ENCODE measurements around the gene TMEM184A. TPM values are rescaled to one million over a fixed set of nuclear protein-coding genes. Genes with fewer than 3 reads are reported as not detected.

TMEM184A gene
- total RNA-seq, 1 donor from 2014 or later = 8.6 TPM

- Mint-ChIP-seq H3K27ac (no peak overlapping the region), H3K9me3 (ENCODE audit: low read depth) (no peaks in the 10 kb centered on the region), H3K4me3 (ENCODE audit: low read depth) (no peak overlapping the region), H3K27me3 (no peaks in the 10 kb centered on the region), H3K36me3 (ENCODE audit: insufficient read depth) (peaks cover 4% of the 10 kb centered on the region), H3K4me1 (ENCODE audit: low read depth) (peaks cover 11% of the 10 kb centered on the region)
- DNase-seq (ENCODE audit: low spot score, unreplicated experiment) = no peak
- no peak for TF ChIP-seq CTCF (IDR thresholded peaks at IDR 0.05; ENCODE audit: unreplicated experiment)
Observed at GRCh38 chr7:1563981-1564602, 8.1 kb upstream of the TMEM184A start.

GRCh38 chr7:1562597-1563051 is 6.6 kb upstream of the TMEM184A start:
- Mint-ChIP-seq H3K4me3 (ENCODE audit: low read depth) (no peak overlapping the region), H3K36me3 (ENCODE audit: insufficient read depth) (peaks cover 4% of the 10 kb centered on the region), H3K4me1 (ENCODE audit: low read depth) (peaks cover 5% of the 10 kb centered on the region), H3K27ac (no peak overlapping the region), H3K9me3 (ENCODE audit: low read depth) (no peaks in the 10 kb centered on the region), H3K27me3 (no peaks in the 10 kb centered on the region)
- TF ChIP-seq CTCF (IDR thresholded peaks at IDR 0.05; ENCODE audit: unreplicated experiment) = no peak
- no peak for DNase-seq (ENCODE audit: low spot score, unreplicated experiment)

- no peak for DNase-seq (ENCODE audit: low spot score, unreplicated experiment)
- H3K36me3 Mint-ChIP-seq (ENCODE audit: insufficient read depth) = peaks cover 4% of the 10 kb centered on the region
- peaks cover 2% of the 10 kb centered on the region for H3K4me1 Mint-ChIP-seq (ENCODE audit: low read depth)
- H3K4me3 Mint-ChIP-seq (ENCODE audit: low read depth) = no peak overlapping the region
- H3K27me3 Mint-ChIP-seq = no peaks in the 10 kb centered on the region
- no peak overlapping the region for H3K27ac Mint-ChIP-seq
- no peak for TF ChIP-seq CTCF (IDR thresholded peaks at IDR 0.05; ENCODE audit: unreplicated experiment)
- H3K9me3 Mint-ChIP-seq (ENCODE audit: low read depth) = no peaks in the 10 kb centered on the region
Observed at GRCh38 chr7:1562116-1562515, 6.1 kb upstream of the TMEM184A start.

- DNase-seq (ENCODE audit: low spot score, unreplicated experiment) = no peak
- no peaks in the 10 kb centered on the region for H3K27me3 Mint-ChIP-seq
- H3K4me1 Mint-ChIP-seq (ENCODE audit: low read depth) = peaks cover 2% of the 10 kb centered on the region
- H3K9me3 Mint-ChIP-seq (ENCODE audit: low read depth) = no peaks in the 10 kb centered on the region
- H3K36me3 Mint-ChIP-seq (ENCODE audit: insufficient read depth) = peaks cover 4% of the 10 kb centered on the region
- TF ChIP-seq CTCF (IDR thresholded peaks at IDR 0.05; ENCODE audit: unreplicated experiment) = no peak
- no peak overlapping the region for H3K4me3 Mint-ChIP-seq (ENCODE audit: low read depth)
- no peak overlapping the region for H3K27ac Mint-ChIP-seq
Observed at GRCh38 chr7:1561036-1561940, 5.3 kb upstream of the TMEM184A start.

GRCh38 chr7:1560620-1561031 is 4.6 kb upstream of the TMEM184A start:
- no peaks in the 10 kb centered on the region for H3K9me3 Mint-ChIP-seq (ENCODE audit: low read depth)
- H3K4me1 Mint-ChIP-seq (ENCODE audit: low read depth) = peaks cover 5% of the 10 kb centered on the region
- no peak for TF ChIP-seq CTCF (IDR thresholded peaks at IDR 0.05; ENCODE audit: unreplicated experiment)
- H3K36me3 Mint-ChIP-seq (ENCODE audit: insufficient read depth) = peaks cover 3% of the 10 kb centered on the region
- no peaks in the 10 kb centered on the region for H3K27me3 Mint-ChIP-seq
- no peak overlapping the region for H3K27ac Mint-ChIP-seq
- no peak for DNase-seq (ENCODE audit: low spot score, unreplicated experiment)
- no peak overlapping the region for H3K4me3 Mint-ChIP-seq (ENCODE audit: low read depth)
